Progenitor cell of endocrine pancreas (in vitro differentiated cells): Measurements from ENCODE around the gene AFAP1L1. TPM values are rescaled to one million over a fixed set of nuclear protein-coding genes. Genes with fewer than 3 reads are reported as not detected.

Source experiments
- DNase-seq: peaks from one replicate; pipeline ENCODE4 v3.0.0; 2021; ENCODE audit warnings: low spot score; ENCODE audit not compliant: unreplicated experiment
- H3K27ac Mint-ChIP-seq: 2 replicates; pipeline ENCODE4 v1.8.0; 2021; ENCODE audit warnings: mild to moderate bottlenecking, moderate library complexity, mixed read lengths
- H3K27me3 Mint-ChIP-seq: 2 replicates; pipeline ENCODE4 v1.8.0; 2021; ENCODE audit warnings: mixed read lengths
- H3K36me3 Mint-ChIP-seq: 2 replicates; pipeline ENCODE4 v1.8.0; 2022; ENCODE audit warnings: mixed read lengths; ENCODE audit not compliant: insufficient read depth
- H3K4me1 Mint-ChIP-seq: 2 replicates; pipeline ENCODE4 v1.8.0; 2021; ENCODE audit warnings: low read depth, mixed read lengths
- H3K4me3 Mint-ChIP-seq: 2 replicates; pipeline ENCODE4 v1.8.0; 2021; ENCODE audit warnings: low read depth, mild to moderate bottlenecking, moderate library complexity, mixed read lengths
- H3K9me3 Mint-ChIP-seq: 2 replicates; pipeline ENCODE4 v1.8.0; 2021; ENCODE audit warnings: low read depth, mixed read lengths
- CTCF ChIP-seq: fragments of 200-600 bp; sonication (generic); IDR thresholded peaks from one replicate; pipeline ENCODE4 v1.5.0; 2021; ENCODE audit warnings: antibody characterized with exemption, mild to moderate bottlenecking; ENCODE audit not compliant: unreplicated experiment
- total RNA-seq: library from RNA; stranded (reverse); gene quantifications from 2 replicates; pipeline ENCODE4 v1.2.1, GENCODE V29; 2021

The AFAP1L1 gene
- total RNA-seq, 1 donor from 2014 or later, result 0.69 TPM

GRCh38 chr5:149284501-149284900 is 12.8 kb downstream of the AFAP1L1 start:
- Mint-ChIP-seq H3K36me3 (no peaks in the 10 kb centered on the region), H3K4me3 (no peak overlapping the region), H3K27me3 (peaks cover 43% of the 10 kb centered on the region), H3K9me3 (no peaks in the 10 kb centered on the region), H3K27ac (no peak overlapping the region), H3K4me1 (peaks cover 2% of the 10 kb centered on the region)
- DNase-seq, result no peak
- no peak for TF ChIP-seq CTCF

GRCh38 chr5:149285153-149285552 is 13.5 kb downstream of the AFAP1L1 start:
- H3K4me1 Mint-ChIP-seq, result peaks cover 2% of the 10 kb centered on the region
- no peaks in the 10 kb centered on the region for H3K9me3 Mint-ChIP-seq

GRCh38 chr5:149288436-149288835 is 16.8 kb downstream of the AFAP1L1 start:
- no peak for TF ChIP-seq CTCF
- H3K4me3 Mint-ChIP-seq, result no peak overlapping the region
- no peaks in the 10 kb centered on the region for H3K9me3 Mint-ChIP-seq
- H3K27me3 Mint-ChIP-seq, result peaks cover 29% of the 10 kb centered on the region
- no peak overlapping the region for H3K27ac Mint-ChIP-seq
- H3K36me3 Mint-ChIP-seq, result no peaks in the 10 kb centered on the region
- DNase-seq, result no peak
- peaks cover 2% of the 10 kb centered on the region for H3K4me1 Mint-ChIP-seq

More at GRCh38 chr5:149285153-149285552, 13.5 kb downstream of the AFAP1L1 start:
- TF ChIP-seq CTCF, result no peak
- no peak overlapping the region for H3K27ac Mint-ChIP-seq
- H3K27me3 Mint-ChIP-seq, result peaks cover 39% of the 10 kb centered on the region
- no peaks in the 10 kb centered on the region for H3K36me3 Mint-ChIP-seq
- H3K4me3 Mint-ChIP-seq, result no peak overlapping the region
- DNase-seq, result no peak

DNA sequence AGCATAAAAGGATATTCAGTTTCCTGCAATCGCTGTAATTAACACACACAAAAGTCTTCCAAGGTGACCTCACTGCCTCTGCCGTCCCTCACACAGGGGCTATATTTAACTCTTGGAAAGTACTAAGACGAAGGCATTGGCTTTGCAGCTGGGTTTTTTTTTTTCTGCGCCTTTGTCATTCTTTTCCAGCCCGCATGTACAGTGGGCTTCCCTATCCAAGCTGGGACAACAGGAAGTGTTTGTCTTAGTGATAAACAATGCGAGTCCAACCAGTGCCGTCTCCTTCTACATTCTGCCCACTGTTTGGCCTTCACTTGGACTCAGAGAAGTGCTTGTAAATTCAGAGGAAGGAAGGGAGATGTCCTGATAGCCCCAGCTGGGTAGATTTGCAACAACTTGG is 17.6 kb downstream of the AFAP1L1 start:
- no peak for DNase-seq
- Mint-ChIP-seq H3K36me3 (no peaks in the 10 kb centered on the region), H3K9me3 (no peaks in the 10 kb centered on the region), H3K4me3 (no peak overlapping the region), H3K4me1 (peaks cover 2% of the 10 kb centered on the region), H3K27me3 (peaks cover 25% of the 10 kb centered on the region), H3K27ac (no peak overlapping the region)
- TF ChIP-seq CTCF, result no peak

GRCh38 chr5:149294872-149295829 is 23.5 kb downstream of the AFAP1L1 start:
- Mint-ChIP-seq H3K4me3 (no peak overlapping the region), H3K9me3 (no peaks in the 10 kb centered on the region), H3K27me3 (peaks cover 16% of the 10 kb centered on the region), H3K27ac (no peak overlapping the region), H3K36me3 (no peaks in the 10 kb centered on the region), H3K4me1 (peaks cover 5% of the 10 kb centered on the region)
- no peak for TF ChIP-seq CTCF
- DNase-seq, result no peak
